H1 (cell line): Measurements from ENCODE around the gene STAG2. TPM values are rescaled to one million over a fixed set of nuclear protein-coding genes. Genes with fewer than 3 reads are reported as not detected.
A peak's percentile ranks its signal among the peaks of the same experiment; 100 is the strongest.

Experiments
- CTCF ChIA-PET: fragments of 300-600 bp; sonication (Branson Sonifier 250); formaldehyde crosslinking; loops from one replicate; lab custom pipeline; 2021; ENCODE audit not compliant: partially characterized antibody; lab: Charles Lee
- POLR2A ChIA-PET: fragments of 300-600 bp; sonication (Branson Sonifier 250); formaldehyde crosslinking; loops from one replicate; lab custom pipeline; 2021; ENCODE audit warnings: inconsistent platforms; ENCODE audit not compliant: partially characterized antibody; lab: Charles Lee
- DNase-seq, 2 experiments: peaks; one replicate each; pipeline versions ENCODE4 v3.0.0 to v3.0.0-alpha.2; 2010 to 2022; ENCODE audit warnings: low spot score in 2 of 2, low read depth in 1 of 2, mixed read lengths in 1 of 2
- FAIRE-seq: peaks from 2 replicates; lab custom pipeline; 2011; peaks lifted over from hg19 to GRCh38; lab: Jason Lieb, UNC
- H2AFZ ChIP-seq: 2 replicates; pipeline ENCODE4 v1.8.1; 2012; ENCODE audit warnings: low read length, inconsistent platforms
- H2AK5ac ChIP-seq: 2 replicates; pipeline ENCODE4 v1.6.1; 2013; ENCODE audit warnings: low read depth, low read length
- H2BK120ac ChIP-seq: replicated peaks from 2 replicates; pipeline ENCODE3; 2013; ENCODE audit warnings: low read depth, low read length, inconsistent platforms
- H2BK12ac ChIP-seq: 2 replicates; pipeline ENCODE4 v1.6.1; 2013; ENCODE audit warnings: low read depth, low read length
- H2BK15ac ChIP-seq: 2 replicates; pipeline ENCODE4 v1.6.1; 2013; ENCODE audit warnings: low read length
- H2BK20ac ChIP-seq: 2 replicates; pipeline ENCODE4 v1.6.1; 2013; ENCODE audit warnings: low read length
- H2BK5ac ChIP-seq: 2 replicates; pipeline ENCODE4 v1.6.1; 2013; ENCODE audit warnings: low read depth, low read length
- H3K14ac ChIP-seq: 2 replicates; pipeline ENCODE4 v1.6.1; 2013; ENCODE audit warnings: inconsistent platforms; ENCODE audit not compliant: insufficient read length
- H3K18ac ChIP-seq: 2 replicates; pipeline ENCODE4 v1.6.1; 2013; ENCODE audit warnings: low read length; ENCODE audit errors: extremely low read depth
- H3K23ac ChIP-seq: 2 replicates; pipeline ENCODE4 v1.6.1; 2013; ENCODE audit warnings: inconsistent platforms; ENCODE audit not compliant: insufficient read length
- H3K23me2 ChIP-seq: 2 replicates; pipeline ENCODE4 v1.6.1; 2013; ENCODE audit warnings: low read depth, low read length
- H3K27ac ChIP-seq: 2 replicates; pipeline ENCODE4 v1.6.1; 2011; ENCODE audit warnings: low read depth, low read length, inconsistent platforms
- H3K27me3 ChIP-seq, 4 experiments: replicated peaks in 1 of 4; 1 replicate in 1 of 4; 2 replicates in 3 of 4; pipeline versions ENCODE4 v1.6.1 to v1.8.1; 2011 to 2013; ENCODE audit warnings: low read length in 3 of 4, mild to moderate bottlenecking in 3 of 4, inconsistent platforms in 2 of 4, mixed read lengths in 2 of 4, moderate library complexity in 1 of 4; ENCODE audit not compliant: control insufficient read depth in 3 of 4, insufficient read depth in 3 of 4; ENCODE audit errors: extremely low read depth in 1 of 4
- H3K36me3 ChIP-seq, 4 experiments: 2 replicates each; pipeline versions ENCODE4 v1.6.1 to v1.8.1; 2011 to 2013; ENCODE audit warnings: mild to moderate bottlenecking in 4 of 4, low read length in 3 of 4, moderate library complexity in 2 of 4, control low read depth in 1 of 4, inconsistent platforms in 1 of 4; ENCODE audit not compliant: insufficient read depth in 4 of 4, control insufficient read depth in 2 of 4
- H3K4ac ChIP-seq: replicated peaks from 2 replicates; pipeline ENCODE3; 2013; ENCODE audit warnings: low read length, low read depth, mixed read lengths, inconsistent platforms; ENCODE audit not compliant: insufficient read length
- H3K4me1 ChIP-seq, 4 experiments: replicated peaks in 1 of 4; 1 replicate in 1 of 4; 2 replicates in 3 of 4; pipeline versions ENCODE4 v1.6.1 to v1.8.1; 2011 to 2013; ENCODE audit warnings: low read length in 3 of 4, inconsistent platforms in 2 of 4, mixed read lengths in 1 of 4; ENCODE audit not compliant: insufficient read depth in 4 of 4, control insufficient read depth in 3 of 4
- H3K4me2 ChIP-seq, 2 experiments: 2 replicates each; pipeline versions ENCODE4 v1.6.1 to v1.8.1; 2011 to 2013; ENCODE audit warnings: low read depth in 2 of 2, low read length in 2 of 2, control low read depth in 1 of 2, inconsistent platforms in 1 of 2, mild to moderate bottlenecking in 1 of 2; ENCODE audit not compliant: insufficient read depth in 1 of 2
- H3K4me3 ChIP-seq, 4 experiments: fragments of 200-600, 300-600 bp in 1 of 4; sonication (generic), shearing (Covaris generic), sonication (Bioruptor Twin) in 1 of 4; 2 replicates each; pipeline versions ENCODE4 v1.5.1 to v1.8.1; 2011 to 2016; ENCODE audit warnings: low read length in 4 of 4, low read depth in 3 of 4, control low read depth in 2 of 4, inconsistent platforms in 2 of 4, mild to moderate bottlenecking in 2 of 4, mixed read lengths in 1 of 4, moderate library complexity in 1 of 4; ENCODE audit not compliant: insufficient read depth in 2 of 4; ENCODE audit errors: extremely low read depth in 1 of 4
- H3K56ac ChIP-seq: replicated peaks from 2 replicates; pipeline ENCODE3; 2013; ENCODE audit warnings: low read depth, mild to moderate bottlenecking, mixed read lengths, low read length, inconsistent platforms; ENCODE audit not compliant: insufficient read length
- H3K79me1 ChIP-seq: 2 replicates; pipeline ENCODE4 v1.6.1; 2013; ENCODE audit warnings: low read depth, low read length, control low read depth
- H3K79me2 ChIP-seq, 2 experiments: 2 replicates each; pipeline versions ENCODE4 v1.6.1 to v1.8.1; 2012 to 2013; ENCODE audit warnings: low read length in 2 of 2, mild to moderate bottlenecking in 2 of 2, inconsistent platforms in 1 of 2; ENCODE audit not compliant: insufficient read depth in 2 of 2, control insufficient read depth in 1 of 2
- H3K9ac ChIP-seq, 4 experiments: replicated peaks in 1 of 4; 1 replicate in 1 of 4; 2 replicates in 3 of 4; pipeline versions ENCODE4 v1.6.1 to v1.8.1; 2011 to 2013; ENCODE audit warnings: low read depth in 3 of 4, low read length in 3 of 4, control low read depth in 2 of 4, mild to moderate bottlenecking in 2 of 4, moderate library complexity in 2 of 4, inconsistent platforms in 1 of 4; ENCODE audit errors: extremely low read depth in 1 of 4
- H3K9me3 ChIP-seq, 2 experiments: 2 replicates each; pipeline versions ENCODE4 v1.6.1 to v1.8.1; 2012 to 2013; ENCODE audit warnings: mild to moderate bottlenecking in 2 of 2, moderate library complexity in 2 of 2, control low read depth in 1 of 2, inconsistent platforms in 1 of 2, low read depth in 1 of 2, low read length in 1 of 2, mixed read lengths in 1 of 2; ENCODE audit not compliant: insufficient read depth in 2 of 2
- H4K20me1 ChIP-seq, 2 experiments: replicated peaks in 1 of 2; 2 replicates each; pipeline versions ENCODE3 to v1.8.1; 2011 to 2013; ENCODE audit warnings: inconsistent platforms in 2 of 2, low read length in 2 of 2, mild to moderate bottlenecking in 1 of 2; ENCODE audit not compliant: insufficient read depth in 2 of 2, control insufficient read depth in 1 of 2
- H4K5ac ChIP-seq: 2 replicates; pipeline ENCODE4 v1.6.1; 2013; ENCODE audit warnings: low read length, low read depth, mixed read lengths, inconsistent platforms; ENCODE audit not compliant: insufficient read length
- H4K8ac ChIP-seq: 2 replicates; pipeline ENCODE4 v1.8.0; 2013; ENCODE audit warnings: mild to moderate bottlenecking, moderate library complexity, low read length, inconsistent platforms; ENCODE audit not compliant: insufficient read depth; ENCODE audit errors: extremely low read depth
- H4K91ac ChIP-seq: replicated peaks from 2 replicates; pipeline ENCODE3; 2013; ENCODE audit warnings: low read length, mixed read lengths, inconsistent platforms; ENCODE audit not compliant: insufficient read length
- ATF2 ChIP-seq: IDR thresholded peaks from 2 replicates; pipeline ENCODE4 v1.6.1; 2012; ENCODE audit warnings: low read length, inconsistent platforms
- CEBPB ChIP-seq: IDR thresholded peaks from 2 replicates; pipeline ENCODE4 v1.6.1; 2012; ENCODE audit warnings: low read depth, low read length
- CTBP2 ChIP-seq: IDR thresholded peaks from 2 replicates; pipeline ENCODE4 v1.7.0; 2011; ENCODE audit warnings: borderline replicate concordance, mild to moderate bottlenecking, moderate library complexity, mixed read lengths, low read length; ENCODE audit not compliant: insufficient read depth, insufficient read length
- EP300 ChIP-seq, 2 experiments: IDR thresholded peaks; 1 replicate in 1 of 2; 2 replicates in 1 of 2; pipeline ENCODE4 v1.6.1; 2011 to 2012; ENCODE audit warnings: low read depth in 2 of 2, low read length in 2 of 2, mild to moderate bottlenecking in 2 of 2, borderline replicate concordance in 1 of 2, inconsistent platforms in 1 of 2, moderate library complexity in 1 of 2
- GABPA ChIP-seq: IDR thresholded peaks from 2 replicates; pipeline ENCODE4 v1.6.1; 2011; ENCODE audit warnings: mild to moderate bottlenecking, low read length, moderate library complexity, borderline replicate concordance; ENCODE audit not compliant: insufficient read depth
- KDM1A ChIP-seq: fragments of 200-600, 300-600 bp; sonication (generic); IDR thresholded peaks from 2 replicates; pipeline ENCODE4 v1.7.1; 2016; ENCODE audit warnings: mild to moderate bottlenecking, low read length, borderline replicate concordance
- POLR2A ChIP-seq, 2 experiments: IDR thresholded peaks; 1 replicate in 1 of 2; 2 replicates in 1 of 2; pipeline ENCODE4 v1.6.1; 2011; ENCODE audit warnings: low read depth in 2 of 2, low read length in 2 of 2, mild to moderate bottlenecking in 2 of 2; ENCODE audit errors: control extremely low read depth in 1 of 2
- POU5F1 ChIP-seq: IDR thresholded peaks from 2 replicates; pipeline ENCODE4 v1.6.1; 2011; ENCODE audit warnings: low read depth, mild to moderate bottlenecking, low read length, moderate library complexity
- TAF1 ChIP-seq: IDR thresholded peaks from 2 replicates; pipeline ENCODE4 v1.6.1; 2011; ENCODE audit warnings: mild to moderate bottlenecking, low read depth, low read length
- TCF12 ChIP-seq: IDR thresholded peaks from 2 replicates; pipeline ENCODE4 v1.6.1; 2011; ENCODE audit warnings: low read depth, mild to moderate bottlenecking, low read length
- WGBS, 2 experiments: shearing (Covaris generic) in 1 of 2; methylation state at CpG; one replicate each; pipeline versions ENCODE4 v1.1.6 to v1.1.7; 2013 to 2015; ENCODE audit warnings: low lambda C conversion rate in 2 of 2, mixed read lengths in 2 of 2, inconsistent platforms in 1 of 2, low coverage in 1 of 2, missing lambda C conversion rate in 1 of 2; ENCODE audit not compliant: insufficient replicate concordance in 2 of 2, insufficient coverage in 1 of 2, insufficient read length in 1 of 2; ENCODE audit errors: extremely low coverage in 1 of 2, missing lambda C conversion rate in 1 of 2; 5-methylcytosine and 5-hydroxymethylcytosine counted together
- polyA plus RNA-seq, 7 experiments: library from polyadenylated mRNA; depleted of rRNA in 3 of 7; stranded (reverse) in 5 of 7; unstranded in 2 of 7; fragments of >200 nt in 5 of 7; fragments of 200-250 nt in 2 of 7; gene quantifications; 1 replicate in 5 of 7; 2 replicates in 1 of 7; 4 replicates in 1 of 7; pipeline versions ENCODE4 v1.2.1 to v1.2.3, GENCODE V29; 2011 to 2013; ENCODE audit warnings: missing spikeins in 2 of 7, mixed read lengths in 2 of 7
- total RNA-seq: library from RNA; stranded (reverse); fragmentation: NEBNext Ultra II Directional; extraction: Animal tissue kit (Norgen Biotek cat#: 25700); gene quantifications from 2 replicates; pipeline ENCODE4 v1.2.1, GENCODE V29; 2021

Gene STAG2
- total and polyA plus RNA-seq, 2 of the 8 experiments (the other 6 are each of a cell fraction or from before 2014, with no cell fraction given), result 20.3 to 94.9 TPM

- H2AK5ac ChIP-seq, result no peak overlapping the region
- no peak overlapping the region for H3K23ac ChIP-seq
- 29% methylated on average over 1 of the region's 1 CpG; no CpG with 5 or more reads in 1 of the 2 experiments for WGBS, 2 experiments
- FAIRE-seq (peak; percentile 92), DNase-seq (no peak)
- CTCF ChIA-PET, result interaction anchor here (0.7 kb wide), 1 partner anchor 19 kb away, joined by 3 read pairs; no protein-coding TSS in a partner anchor
- H4K8ac ChIP-seq, result no peak overlapping the region
- H2BK120ac ChIP-seq, result no peak overlapping the region
- no peak overlapping the region for H2BK5ac ChIP-seq
- H3K4me1 ChIP-seq, result no peaks in the 10 kb centered on the region; a peak in 1 of 7 replicates
- H3K79me2 ChIP-seq, result no peaks in the 10 kb centered on the region
- no peak overlapping the region for H3K4me2 ChIP-seq
- no peak overlapping the region for H4K91ac ChIP-seq
- no peak overlapping the region for H2BK15ac ChIP-seq
- H3K23me2 ChIP-seq, result no peaks in the 10 kb centered on the region
- no peaks in the 10 kb centered on the region for H3K36me3 ChIP-seq
- H2AFZ ChIP-seq, result no peak overlapping the region
- no peaks in the 10 kb centered on the region for H4K20me1 ChIP-seq
- H3K27ac ChIP-seq, result peak overlapping the region; percentile 73; the same call in 1 of the 2 replicates
- H3K4ac ChIP-seq, result no peak overlapping the region
- POLR2A ChIA-PET, result interaction anchor here (1.8 kb wide), 1 partner anchor 64 kb away, joined by 4 read pairs; the partner anchor contains the start of gene XIAP
- no peaks in the 10 kb centered on the region for H3K27me3 ChIP-seq
- H4K5ac ChIP-seq, result no peak overlapping the region
- H3K14ac ChIP-seq, result no peak overlapping the region
- H3K79me1 ChIP-seq, result no peaks in the 10 kb centered on the region
- no peak overlapping the region for H3K4me3 ChIP-seq
- no peak overlapping the region for H3K56ac ChIP-seq
- no peak overlapping the region for H3K9ac ChIP-seq
- H2BK20ac ChIP-seq, result no peak overlapping the region
- no peak overlapping the region; the same call in 1 of the 2 replicates for H3K18ac ChIP-seq
- no peak overlapping the region for H2BK12ac ChIP-seq
- H3K9me3 ChIP-seq, result no peaks in the 10 kb centered on the region
- TF ChIP-seq EP300 (IDR thresholded peaks at IDR 0.05; ENCODE audit: borderline replicate concordance in 1 of 2, low read depth in 2 of 2, low read length in 2 of 2) (peak in 1 of 2 experiments; percentile 74; a peak in 1 of 3 replicates), CEBPB (peak; percentile 89), KDM1A (no peak), ATF2 (peak; percentile 63; the same call in 1 of the 2 replicates), CTBP2 (no peak), GABPA (no peak), TCF12 (0 out of 2 replicates have a peak, but pooled peaks have one; percentile 40), POLR2A (IDR thresholded peaks at IDR 0.05; ENCODE audit: control extremely low read depth in 1 of 2, low read depth in 2 of 2, low read length in 2 of 2) (peak in 1 of 2 experiments; percentile 63; a peak in 1 of 3 replicates), TAF1 (peak; percentile 43; the same call in 1 of the 2 replicates), POU5F1 (no peak)
Observed at GRCh38 chrX:123924186-123924585, 37.3 kb upstream of the STAG2 start.
